Astrocyte (in vitro differentiated cells and primary cell): ENCODE measurements around the gene LIPM.

ENCODE experiments used
- EZH2 ChIP-seq: IDR thresholded peaks from 2 replicates; pipeline ENCODE4 v1.6.1; 2012; ENCODE audit warnings: mild to moderate bottlenecking, low read length, inconsistent platforms; ENCODE audit not compliant: insufficient read depth
- TF ChIP-seq, protein P1 (sequence below): IDR thresholded peaks from 2 replicates; pipeline ENCODE4 v1.5.1; 2011; ENCODE audit warnings: low read depth, mild to moderate bottlenecking, inconsistent platforms, low read length, moderate library complexity; ENCODE audit not compliant: insufficient read depth

GRCh38 chr10:88833723-88834122, 31.2 kb downstream of the LIPM start:
- TF ChIP-seq, protein P1, sequence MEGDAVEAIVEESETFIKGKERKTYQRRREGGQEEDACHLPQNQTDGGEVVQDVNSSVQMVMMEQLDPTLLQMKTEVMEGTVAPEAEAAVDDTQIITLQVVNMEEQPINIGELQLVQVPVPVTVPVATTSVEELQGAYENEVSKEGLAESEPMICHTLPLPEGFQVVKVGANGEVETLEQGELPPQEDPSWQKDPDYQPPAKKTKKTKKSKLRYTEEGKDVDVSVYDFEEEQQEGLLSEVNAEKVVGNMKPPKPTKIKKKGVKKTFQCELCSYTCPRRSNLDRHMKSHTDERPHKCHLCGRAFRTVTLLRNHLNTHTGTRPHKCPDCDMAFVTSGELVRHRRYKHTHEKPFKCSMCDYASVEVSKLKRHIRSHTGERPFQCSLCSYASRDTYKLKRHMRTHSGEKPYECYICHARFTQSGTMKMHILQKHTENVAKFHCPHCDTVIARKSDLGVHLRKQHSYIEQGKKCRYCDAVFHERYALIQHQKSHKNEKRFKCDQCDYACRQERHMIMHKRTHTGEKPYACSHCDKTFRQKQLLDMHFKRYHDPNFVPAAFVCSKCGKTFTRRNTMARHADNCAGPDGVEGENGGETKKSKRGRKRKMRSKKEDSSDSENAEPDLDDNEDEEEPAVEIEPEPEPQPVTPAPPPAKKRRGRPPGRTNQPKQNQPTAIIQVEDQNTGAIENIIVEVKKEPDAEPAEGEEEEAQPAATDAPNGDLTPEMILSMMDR: no peak
- TF ChIP-seq EZH2: no peak
